ENCODE results near the gene GSTM5. TPM values are rescaled to one million over a fixed set of nuclear protein-coding genes. Genes with fewer than 3 reads are reported as not detected.
"Not testable (repeated sequence)": the region's sequence is repeated elsewhere in the genome, so short reads cannot be mapped to it uniquely, and the experiment has no call there.

GSTM5 gene
- total RNA-seq, 1 experiment from 2014 or later, result not detected

- Histone ChIP-seq H3K36me3 (ENCODE audit: low read depth, low read length) (no peaks in the 10 kb centered on the region), H3K79me2 (ENCODE audit: low read length) (no peaks in the 10 kb centered on the region), H3K4me2 (ENCODE audit: low read length) (no peak overlapping the region), H3K9me3 (ENCODE audit: low read length) (no peaks in the 10 kb centered on the region), H3F3A (ENCODE audit: low read length, unreplicated experiment) (no peaks in the 10 kb centered on the region), H3K9me2 (replicated peaks; ENCODE audit: low read length) (no peaks in the 10 kb centered on the region), H3K4me1 (ENCODE audit: insufficient read depth, low read length) (no peaks in the 10 kb centered on the region), H3K27ac (ENCODE audit: low read length) (no peak overlapping the region), H3K27me3 (ENCODE audit: low read length) (0 out of 2 replicates have a peak, but pooled peaks cover 3% of the 10 kb centered on the region), H3K9ac (ENCODE audit: low read length) (no peak overlapping the region), H4K20me1 (ENCODE audit: low read length) (no peaks in the 10 kb centered on the region), H3K4me3 (ENCODE audit: low read length) (no peak overlapping the region), H2AFZ (ENCODE audit: low read length) (no peak overlapping the region)
- POLR2A ChIA-PET (ENCODE audit: unreplicated experiment), result no interaction called here
- ATAC-seq, result no peak
- no TSS peak for BruUV-seq (replicated peaks)
- intact Hi-C loops (cut with micrococcal nuclease), result no loop called here
- no peak for TF ChIP-seq EZH2phosphoT487 (IDR thresholded peaks at IDR 0.05; ENCODE audit: borderline replicate concordance, low read length)
- TF ChIP-seq EZH2 (IDR thresholded peaks at IDR 0.05; ENCODE audit: low read length, unreplicated experiment), result no peak
- TF ChIP-seq, protein P1, sequence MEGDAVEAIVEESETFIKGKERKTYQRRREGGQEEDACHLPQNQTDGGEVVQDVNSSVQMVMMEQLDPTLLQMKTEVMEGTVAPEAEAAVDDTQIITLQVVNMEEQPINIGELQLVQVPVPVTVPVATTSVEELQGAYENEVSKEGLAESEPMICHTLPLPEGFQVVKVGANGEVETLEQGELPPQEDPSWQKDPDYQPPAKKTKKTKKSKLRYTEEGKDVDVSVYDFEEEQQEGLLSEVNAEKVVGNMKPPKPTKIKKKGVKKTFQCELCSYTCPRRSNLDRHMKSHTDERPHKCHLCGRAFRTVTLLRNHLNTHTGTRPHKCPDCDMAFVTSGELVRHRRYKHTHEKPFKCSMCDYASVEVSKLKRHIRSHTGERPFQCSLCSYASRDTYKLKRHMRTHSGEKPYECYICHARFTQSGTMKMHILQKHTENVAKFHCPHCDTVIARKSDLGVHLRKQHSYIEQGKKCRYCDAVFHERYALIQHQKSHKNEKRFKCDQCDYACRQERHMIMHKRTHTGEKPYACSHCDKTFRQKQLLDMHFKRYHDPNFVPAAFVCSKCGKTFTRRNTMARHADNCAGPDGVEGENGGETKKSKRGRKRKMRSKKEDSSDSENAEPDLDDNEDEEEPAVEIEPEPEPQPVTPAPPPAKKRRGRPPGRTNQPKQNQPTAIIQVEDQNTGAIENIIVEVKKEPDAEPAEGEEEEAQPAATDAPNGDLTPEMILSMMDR (conservative IDR thresholded peaks at IDR 0.05; ENCODE audit: low read depth, low read length), result no peak
- no peak for DNase-seq
- CTCF ChIA-PET, result no interaction called here
These were observed 42.7 kb downstream of the GSTM5 start for GRCh38 chr1:109754738-109755137.

- H3K27me3 ChIP-seq (ENCODE audit: low read length); H4K20me1 ChIP-seq (ENCODE audit: low read length); BruUV-seq (replicated peaks); H3F3A ChIP-seq (ENCODE audit: low read length, unreplicated experiment); H3K36me3 ChIP-seq (ENCODE audit: low read depth, low read length); H3K9me2 ChIP-seq (replicated peaks; ENCODE audit: low read length); H2AFZ ChIP-seq (ENCODE audit: low read length); H3K9me3 ChIP-seq (ENCODE audit: low read length); DNase-seq; H3K4me1 ChIP-seq (ENCODE audit: insufficient read depth, low read length); CTCF ChIA-PET; H3K27ac ChIP-seq (ENCODE audit: low read length); H3K4me3 ChIP-seq (ENCODE audit: low read length); POLR2A ChIA-PET (ENCODE audit: unreplicated experiment); ATAC-seq; H3K79me2 ChIP-seq (ENCODE audit: low read length); H3K9ac ChIP-seq (ENCODE audit: low read length); intact Hi-C loops (cut with micrococcal nuclease); H3K4me2 ChIP-seq (ENCODE audit: low read length): not testable (repeated sequence)
These were observed 44.3 kb downstream of the GSTM5 start for GRCh38 chr1:109756325-109756724.

DNA sequence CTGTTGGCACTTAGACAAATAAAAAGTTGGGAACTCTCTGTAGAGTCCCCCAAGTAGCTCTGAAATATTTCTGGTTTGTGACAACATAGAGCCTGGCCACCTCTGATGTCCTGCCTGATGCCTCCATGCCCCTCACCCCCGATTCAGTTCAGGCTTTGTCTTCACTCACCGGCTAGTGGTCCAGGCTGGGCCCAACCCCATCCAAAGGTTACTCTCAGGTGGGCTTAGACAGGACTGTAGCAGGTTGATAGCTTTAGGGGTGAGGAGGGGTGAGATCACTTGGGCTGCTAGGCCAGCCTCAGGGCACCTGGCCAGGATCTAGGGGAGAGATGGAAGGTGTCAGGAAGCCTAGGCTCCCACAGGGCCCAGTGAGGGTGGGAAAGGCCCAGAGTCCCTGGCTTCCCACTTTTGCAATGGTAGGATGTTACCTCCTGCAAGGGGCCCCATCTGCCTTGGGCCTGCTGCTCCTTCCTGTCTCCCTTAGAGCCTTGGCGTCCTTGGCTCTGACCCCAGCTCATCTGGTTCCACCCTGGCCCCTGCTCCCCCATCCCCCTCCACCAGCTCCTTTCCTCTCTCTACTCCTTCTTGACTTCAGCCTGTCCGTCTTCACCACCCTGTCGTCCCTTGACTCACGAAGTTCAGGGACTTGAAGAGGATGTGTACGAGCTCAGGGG is 44.9 kb downstream of the GSTM5 start:
- no peaks in the 10 kb centered on the region for H3K9me3 ChIP-seq (ENCODE audit: low read length)
- intact Hi-C loops (cut with micrococcal nuclease), result no loop called here
- H3K9ac ChIP-seq (ENCODE audit: low read length), result no peak overlapping the region
- H4K20me1 ChIP-seq (ENCODE audit: low read length), result no peaks in the 10 kb centered on the region
- no peaks in the 10 kb centered on the region for H3F3A ChIP-seq (ENCODE audit: low read length, unreplicated experiment)
- H3K4me2 ChIP-seq (ENCODE audit: low read length), result no peak overlapping the region
- no peaks in the 10 kb centered on the region for H3K27me3 ChIP-seq (ENCODE audit: low read length)
- H3K79me2 ChIP-seq (ENCODE audit: low read length), result no peaks in the 10 kb centered on the region
- DNase-seq, result no peak
- TF ChIP-seq EZH2phosphoT487 (IDR thresholded peaks at IDR 0.05; ENCODE audit: borderline replicate concordance, low read length), result no peak
- TF ChIP-seq EZH2 (IDR thresholded peaks at IDR 0.05; ENCODE audit: low read length, unreplicated experiment), result no peak
- TF ChIP-seq, protein P1 (conservative IDR thresholded peaks at IDR 0.05; ENCODE audit: low read depth, low read length), result no peak
- H3K27ac ChIP-seq (ENCODE audit: low read length), result no peak overlapping the region
- H3K36me3 ChIP-seq (ENCODE audit: low read depth, low read length), result no peaks in the 10 kb centered on the region
- no peak for ATAC-seq
- ChIA-PET POLR2A (ENCODE audit: unreplicated experiment) (no interaction called here), CTCF (no interaction called here)
- H2AFZ ChIP-seq (ENCODE audit: low read length), result no peak overlapping the region
- no TSS peak for BruUV-seq (replicated peaks)
- H3K4me1 ChIP-seq (ENCODE audit: insufficient read depth, low read length), result no peaks in the 10 kb centered on the region
- no peak overlapping the region for H3K4me3 ChIP-seq (ENCODE audit: low read length)
- no peaks in the 10 kb centered on the region for H3K9me2 ChIP-seq (replicated peaks; ENCODE audit: low read length)
